Tibial artery (tissue), 4 donors: ENCODE measurements around the gene METRN.

Experiments used
- DNase-seq, 2 donors: peaks; one replicate each; pipeline ENCODE4 v3.0.0-alpha.2; 2019
- H3K27ac ChIP-seq, 2 donors: fragments of 200-600 bp; sonication (generic) in 1 of 2; 1 replicate in 1 of 2; 2 replicates in 1 of 2; pipeline ENCODE4 v1.5.1; 2018 to 2019; ENCODE audit warnings: mild to moderate bottlenecking in 1 of 2
- H3K27me3 ChIP-seq, 2 donors: fragments of 200-600 bp; sonication (generic) in 1 of 2; one replicate each; pipeline versions ENCODE4 v1.5.1 to v1.6.0; 2016 to 2019
- H3K36me3 ChIP-seq, 3 donors: fragments of 200-600 bp; sonication (generic) in 2 of 3; one replicate each; pipeline ENCODE4 v1.5.1; 2016 to 2019; ENCODE audit warnings: mild to moderate bottlenecking in 2 of 3
- H3K4me1 ChIP-seq, 4 donors: fragments of 200-600 bp; sonication (generic) in 2 of 4; 1 replicate in 3 of 4; 2 replicates in 1 of 4; pipeline ENCODE4 v1.5.1; 2016 to 2019
- H3K4me3 ChIP-seq, 2 donors: fragments of 200-600 bp; sonication (generic) in 1 of 2; 1 replicate in 1 of 2; 2 replicates in 1 of 2; pipeline ENCODE4 v1.5.1; 2018 to 2019; ENCODE audit warnings: mild to moderate bottlenecking in 2 of 2
- H3K9me3 ChIP-seq, 3 donors: fragments of 200-600 bp; sonication (generic) in 1 of 3; one replicate each; pipeline ENCODE4 v1.5.1; 2016 to 2019
- CTCF ChIP-seq, 2 experiments: fragments of 200-600 bp in 1 of 2; fragments of 450-650 bp in 1 of 2; IDR thresholded peaks; one replicate each; pipeline ENCODE4 v1.5.1; 2017 to 2019; ENCODE audit warnings: antibody characterized with exemption in 2 of 2, mild to moderate bottlenecking in 1 of 2, moderate library complexity in 1 of 2
- intact Hi-C: fragments of 100-400 bp; cut with DNase I; formaldehyde crosslinking; loops from one replicate; pipeline ENCODE4 v1.15.0; 2023; ENCODE audit warnings: low total_unique reads

The METRN gene

DNA sequence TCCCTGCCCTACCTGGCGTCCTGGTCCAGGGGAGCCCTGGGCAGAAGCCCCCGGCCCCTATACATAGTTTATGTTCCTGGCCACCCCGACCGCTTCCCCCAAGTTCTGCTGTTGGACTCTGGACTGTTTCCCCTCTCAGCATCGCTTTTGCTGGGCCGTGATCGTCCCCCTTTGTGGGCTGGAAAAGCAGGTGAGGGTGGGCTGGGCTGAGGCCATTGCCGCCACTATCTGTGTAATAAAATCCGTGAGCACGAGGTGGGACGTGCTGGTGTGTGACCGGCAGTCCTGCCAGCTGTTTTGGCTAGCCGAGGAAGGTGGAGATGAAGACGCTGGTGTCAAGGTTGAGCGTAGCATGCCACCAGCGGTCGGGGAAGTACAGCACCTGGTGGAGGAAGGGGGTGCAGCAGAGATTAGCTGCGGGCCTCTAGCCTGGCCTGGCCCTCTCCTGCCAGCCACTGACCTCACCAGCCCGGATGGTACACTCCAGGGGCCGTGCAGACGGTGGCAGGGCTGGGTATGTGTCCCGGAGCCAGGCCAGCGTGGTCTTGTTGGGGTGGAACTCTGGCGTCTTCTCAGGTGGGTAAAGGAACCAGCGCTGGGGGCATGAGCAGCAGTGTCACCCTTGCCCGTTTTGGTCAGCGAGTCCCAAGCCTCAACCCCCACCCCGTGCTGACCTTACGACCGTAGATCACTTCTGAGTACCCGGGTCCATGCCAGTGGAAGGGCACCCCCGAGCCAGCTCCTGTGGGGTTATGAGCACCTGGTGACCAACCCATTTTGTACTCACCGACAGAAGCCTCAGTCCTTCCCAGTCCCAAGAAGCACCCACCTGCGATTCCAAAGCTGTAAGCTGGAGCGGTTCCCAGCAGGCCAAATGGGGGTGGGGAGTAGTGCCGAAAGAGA lies 32.2 kb upstream of the METRN start:
- intact Hi-C loops = no loop called here
- TF ChIP-seq CTCF (IDR thresholded peaks at IDR 0.05) = no peak
- Histone ChIP-seq H3K36me3 (peaks cover 18 to 47% (median 24%) of the 10 kb centered on the region in 3 donors), H3K9me3 (no peaks in the 10 kb centered on the region), H3K27me3 (no peaks in the 10 kb centered on the region), H3K4me3 (peak overlapping the region; percentile 59 to 81), H3K4me1 (peaks cover 3 to 67% (median 50%) of the 10 kb centered on the region in 4 donors), H3K27ac (no peak overlapping the region)
- DNase-seq = no peak

DNA sequence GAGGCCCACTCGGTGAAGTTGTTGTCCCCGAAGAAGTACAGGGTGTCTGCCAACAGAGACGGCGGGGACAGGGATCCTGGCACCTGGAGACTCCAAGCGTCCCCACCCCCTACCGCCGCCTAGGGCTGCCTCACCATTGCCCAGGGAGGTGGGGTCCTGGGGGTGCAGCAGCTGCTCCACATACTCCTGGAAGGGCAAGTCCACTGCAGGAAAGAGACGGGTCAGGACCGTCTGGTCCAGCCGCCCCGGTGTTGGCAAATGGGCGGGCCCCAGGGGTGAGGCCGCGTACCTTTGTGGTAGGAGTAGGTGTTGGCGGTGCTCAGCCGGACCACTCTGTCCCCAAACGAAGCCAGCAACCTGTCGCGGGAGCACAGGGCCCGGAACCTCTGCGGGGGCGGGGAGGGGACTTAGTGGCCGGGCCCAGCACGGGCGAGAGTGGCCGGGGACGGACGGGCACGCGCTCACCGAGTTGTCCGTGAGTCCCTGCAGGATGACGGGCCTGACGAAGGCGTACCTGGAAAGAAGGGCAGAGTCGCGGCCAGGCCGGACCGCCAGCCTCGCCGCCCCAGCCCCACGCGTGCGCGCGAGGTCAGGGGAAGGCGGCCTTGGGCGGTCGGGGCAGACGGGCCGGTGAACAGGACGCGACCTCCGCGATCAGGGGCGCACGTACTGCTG lies 31.4 kb upstream of the METRN start:
- no peak for TF ChIP-seq CTCF (IDR thresholded peaks at IDR 0.05)
- H3K4me3 ChIP-seq = peak overlapping the region; percentile 59 to 60
- no peaks in the 10 kb centered on the region for H3K27me3 ChIP-seq
- no peaks in the 10 kb centered on the region for H3K9me3 ChIP-seq
- peaks cover 18 to 50% (median 24%) of the 10 kb centered on the region in 3 donors for H3K36me3 ChIP-seq
- peaks cover 3 to 67% (median 52%) of the 10 kb centered on the region in 4 donors for H3K4me1 ChIP-seq
- DNase-seq = no peak
- peak overlapping the region; percentile 67 to 86 for H3K27ac ChIP-seq
- intact Hi-C loops = no loop called here

DNA sequence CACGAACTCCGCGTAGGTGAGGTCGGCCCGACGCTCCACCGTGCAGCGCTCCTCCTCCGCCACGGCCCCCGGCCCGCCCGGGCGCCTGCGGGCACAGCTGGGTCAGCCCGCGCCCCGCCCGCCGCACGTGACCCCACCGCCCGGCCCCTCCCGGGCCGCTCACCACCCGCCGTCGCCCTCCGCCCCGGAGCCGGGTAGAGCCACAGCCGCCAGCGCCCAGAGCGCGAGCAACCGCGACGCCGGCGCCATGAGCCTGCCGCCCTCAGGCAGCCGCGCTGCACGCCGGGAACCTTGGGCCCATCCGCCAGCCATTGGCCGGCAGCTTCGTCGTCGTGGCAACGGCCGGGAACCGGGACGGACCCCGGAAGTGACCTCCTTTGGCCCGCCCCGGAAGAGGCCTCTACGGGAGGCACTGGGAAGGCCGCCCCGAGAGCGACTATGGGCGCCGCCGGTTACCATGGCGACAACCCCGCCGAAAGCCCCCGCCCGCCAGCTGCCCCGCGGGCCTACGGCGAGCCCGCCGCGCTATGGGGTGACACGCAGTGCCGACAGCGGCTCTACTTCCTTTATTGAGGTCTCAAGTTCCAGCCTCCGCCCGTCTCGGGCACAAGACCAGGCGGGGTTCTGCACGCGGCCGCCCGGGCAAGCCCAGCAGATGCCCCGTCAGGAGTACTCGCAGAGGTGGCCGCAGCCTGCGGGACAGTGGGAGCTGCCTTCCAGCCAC lies 30.7 kb upstream of the METRN start, which contains the start of gene JMJD8:
JMJD8 (minus strand) TSS at position 264 of the 724 bp plus-strand sequence; CDS start at position 249, 15 bp downstream.
- H3K9me3 ChIP-seq = no peaks in the 10 kb centered on the region
- peaks cover 18 to 50% (median 24%) of the 10 kb centered on the region in 3 donors for H3K36me3 ChIP-seq
- intact Hi-C loops = no loop called here
- peak; percentile 95 to 98 for DNase-seq
- no peak for TF ChIP-seq CTCF (IDR thresholded peaks at IDR 0.05)
- H3K4me1 ChIP-seq = peaks cover 3 to 71% (median 56%) of the 10 kb centered on the region in 4 donors
- H3K27ac ChIP-seq = peak within 1 kb of the TSS; percentile 67 to 86
- H3K4me3 ChIP-seq = peak within 1 kb of the TSS; percentile 59 to 60
- no peaks in the 10 kb centered on the region for H3K27me3 ChIP-seq

DNA sequence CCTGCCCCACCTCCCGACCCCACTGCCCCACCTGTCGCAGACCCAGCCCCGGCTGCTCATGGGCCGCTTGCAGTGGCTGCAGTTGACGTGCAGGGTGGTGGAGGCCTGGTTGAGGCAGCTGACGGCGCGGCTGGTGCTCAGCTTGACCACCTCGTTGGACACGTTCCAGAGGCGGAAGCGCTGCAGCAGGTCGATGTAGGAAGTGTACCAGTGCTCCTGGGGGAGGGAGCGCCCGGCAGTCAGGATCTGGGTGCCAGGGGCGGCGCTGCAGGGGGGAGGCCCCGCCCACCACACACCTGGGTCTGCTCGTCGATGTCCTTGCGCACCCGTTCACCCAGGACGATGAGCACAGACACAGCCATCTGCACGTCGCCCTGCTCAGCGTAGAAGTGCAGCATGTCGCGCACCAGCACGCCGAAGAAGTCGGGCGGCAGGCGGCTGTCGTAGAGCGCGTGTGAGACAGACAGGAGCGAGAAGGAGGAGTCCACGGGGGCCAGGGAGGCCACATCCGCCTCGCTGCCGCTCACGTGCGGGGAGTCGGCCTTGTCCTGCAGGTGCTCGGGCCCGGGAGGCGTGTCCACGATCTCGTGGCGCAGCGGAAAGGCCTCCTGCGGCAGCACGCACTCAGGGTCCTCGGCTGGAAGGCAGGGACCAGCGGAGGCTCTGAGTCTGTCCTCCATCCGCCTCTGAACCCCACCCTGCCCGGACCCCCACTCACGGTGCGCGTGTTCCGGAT lies 29.8 kb upstream of the METRN start:
- TF ChIP-seq CTCF (IDR thresholded peaks at IDR 0.05) = no peak
- intact Hi-C loops = no loop called here
- H3K27me3 ChIP-seq = no peaks in the 10 kb centered on the region
- no peaks in the 10 kb centered on the region for H3K9me3 ChIP-seq
- H3K4me3 ChIP-seq = peak overlapping the region; percentile 59 to 60
- peak overlapping the region in 1 of 2 donors; percentile 86 for H3K27ac ChIP-seq
- DNase-seq = no peak
- peaks cover 18 to 50% (median 24%) of the 10 kb centered on the region in 3 donors for H3K36me3 ChIP-seq
- H3K4me1 ChIP-seq = peaks cover 3 to 75% (median 62%) of the 10 kb centered on the region in 4 donors

GRCh38 chr16:685967-686366 lies 29.0 kb upstream of the METRN start:
- DNase-seq = no peak
- TF ChIP-seq CTCF (IDR thresholded peaks at IDR 0.05) = peak in 1 of 2 experiments; percentile 13
- H3K36me3 ChIP-seq = peaks cover 18 to 50% (median 24%) of the 10 kb centered on the region in 3 donors
- no peaks in the 10 kb centered on the region for H3K9me3 ChIP-seq
- H3K4me3 ChIP-seq = no peak overlapping the region
- no peaks in the 10 kb centered on the region for H3K27me3 ChIP-seq
- H3K4me1 ChIP-seq = peaks cover 3 to 76% (median 64%) of the 10 kb centered on the region in 4 donors
- H3K27ac ChIP-seq = no peak overlapping the region
- intact Hi-C loops = no loop called here
